GM12801 (cell line): ENCODE data around the gene OR2T11.

Experiments
- CTCF ChIP-seq: IDR thresholded peaks from one replicate; pipeline ENCODE4 v1.5.1; 2011; ENCODE audit warnings: control low read depth; ENCODE audit not compliant: insufficient read length; ENCODE audit errors: extremely low read depth

OR2T11 gene

DNA sequence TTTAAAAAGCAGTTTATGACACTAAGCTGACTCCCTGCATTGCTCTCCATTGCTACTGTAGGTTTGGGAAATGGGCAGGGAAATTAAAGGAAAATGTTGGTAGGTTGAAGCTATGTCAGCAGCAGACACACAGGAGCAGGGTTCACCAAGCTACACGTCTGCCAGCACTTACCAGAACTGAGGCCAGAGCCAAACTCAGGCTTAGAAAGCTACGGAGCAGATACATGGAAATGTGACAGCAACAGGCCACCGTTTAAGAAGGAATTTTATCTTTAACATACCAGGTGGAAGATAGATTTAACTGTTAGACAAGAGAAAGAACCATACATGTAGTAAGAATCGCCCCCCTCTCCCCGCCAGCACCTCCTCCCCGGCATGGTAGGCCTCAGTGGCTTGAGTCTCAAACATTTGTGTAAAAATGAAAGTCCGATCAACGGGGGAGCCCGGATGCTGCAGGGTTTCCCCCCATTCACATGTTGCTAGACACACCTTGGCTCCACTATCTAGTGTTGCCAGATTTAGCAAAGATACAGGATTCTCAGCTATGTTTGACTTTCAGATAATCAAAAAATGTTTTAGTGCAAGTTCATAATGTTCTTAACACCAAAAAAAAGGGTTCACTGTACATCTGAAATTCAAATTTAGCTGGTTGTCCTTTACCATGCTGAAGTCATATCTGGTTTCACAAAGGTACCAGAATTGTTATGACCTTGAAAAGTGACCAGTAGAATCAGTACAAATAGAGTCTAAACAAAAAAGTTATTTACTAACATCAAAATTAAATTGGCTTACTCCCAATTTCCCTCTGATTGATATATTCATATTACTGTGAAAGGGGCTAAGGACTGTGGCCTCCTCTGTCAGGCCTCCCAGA, 6.7 kb downstream of the OR2T11 start:
- TF ChIP-seq CTCF = no peak

- no peak for TF ChIP-seq CTCF
Observed at GRCh38 chr1:248625971-248626370, 8.9 kb downstream of the OR2T11 start.

DNA sequence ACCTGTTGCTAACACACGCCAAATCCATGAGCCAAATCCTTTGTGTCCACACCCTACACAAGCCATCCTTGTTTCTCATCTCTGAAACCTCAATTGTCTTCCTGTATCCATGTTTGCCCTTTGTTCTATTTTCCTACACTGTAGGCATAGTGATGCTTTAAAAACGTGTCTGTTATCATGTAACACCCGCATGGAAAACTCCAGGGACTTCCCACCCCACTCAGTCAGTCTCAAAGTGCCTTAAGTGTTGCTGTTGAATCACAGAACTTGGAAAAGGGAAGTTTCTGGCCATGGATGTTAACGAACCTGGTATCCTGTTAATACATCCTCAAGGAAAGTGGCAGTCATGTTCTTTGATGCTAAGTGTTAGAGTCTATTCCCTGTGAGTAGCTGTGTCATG, 9.7 kb downstream of the OR2T11 start:
- TF ChIP-seq CTCF = no peak

DNA sequence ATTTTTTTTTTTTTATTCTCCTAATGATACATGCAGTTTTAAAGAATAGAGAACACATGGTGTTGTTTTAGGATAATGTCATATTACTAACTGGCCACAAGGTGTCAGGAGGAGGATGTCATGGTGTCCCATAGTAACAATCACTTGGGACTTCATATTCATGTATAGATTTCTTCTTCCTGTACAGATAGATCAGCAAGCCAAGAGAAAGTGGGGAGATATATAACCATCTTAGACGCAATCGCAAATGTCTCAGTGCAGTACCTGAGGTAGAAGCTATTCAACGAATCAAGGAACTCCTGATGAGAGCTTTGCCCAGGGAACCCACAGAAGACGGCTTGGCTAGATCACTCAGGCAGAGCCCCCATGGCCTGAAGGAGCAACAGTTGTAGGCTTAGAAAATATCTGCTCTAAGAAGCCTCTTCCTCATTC, 12.3 kb downstream of the OR2T11 start:
- no peak for TF ChIP-seq CTCF

GRCh38 chr1:248621770-248622169, 13.1 kb downstream of the OR2T11 start:
- no peak for TF ChIP-seq CTCF

GRCh38 chr1:248618878-248619277, 16.0 kb downstream of the OR2T11 start:
- no peak for TF ChIP-seq CTCF

GRCh38 chr1:248618119-248618518, 16.8 kb downstream of the OR2T11 start:
- no peak for TF ChIP-seq CTCF

DNA sequence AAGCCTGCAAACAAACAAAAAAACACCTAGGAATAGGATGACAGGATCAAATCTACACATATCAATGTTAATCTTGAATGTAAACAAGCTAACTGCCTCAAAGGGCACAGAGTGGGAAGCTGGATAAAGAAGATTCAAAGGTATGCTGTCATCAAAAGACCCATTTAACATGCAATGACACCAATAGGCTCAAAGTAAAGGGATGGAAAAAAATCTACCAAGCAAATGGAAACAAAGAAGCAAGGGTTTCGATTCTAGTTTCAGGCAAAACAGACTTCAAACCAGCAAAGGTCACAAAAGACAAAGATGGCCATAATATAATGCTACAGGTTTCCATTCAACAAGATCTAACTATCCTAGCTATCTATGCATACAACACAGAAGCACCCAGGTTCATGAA, 21.1 kb downstream of the OR2T11 start:
- no peak for TF ChIP-seq CTCF
